ENCODE data around the gene THOC6.

THOC6 gene

GRCh38 chr16:3015865-3016521, 7.8 kb upstream of the THOC6 start:
- no peak for DNase-seq (ENCODE audit: low spot score)

GRCh38 chr16:3017344-3017743, 6.5 kb upstream of the THOC6 start:
- no peak for DNase-seq (ENCODE audit: low spot score)

- no peak for DNase-seq (ENCODE audit: low spot score)
Measured at GRCh38 chr16:3017794-3018506, 5.9 kb upstream of the THOC6 start, which contains the start of gene CLDN6. Gene CLDN6 (minus strand): TSS chr16:3018183. CDS start chr16:3016021, 2,162 bp downstream.

GRCh38 chr16:3019594-3020246, 4.1 kb upstream of the THOC6 start:
- DNase-seq (ENCODE audit: low spot score), result no peak

GRCh38 chr16:3020247-3020603, 3.6 kb upstream of the THOC6 start, which contains the start of gene TNFRSF12A:
Gene TNFRSF12A (plus strand): TSS chr16:3020368. CDS start chr16:3020398, 30 bp downstream.
- DNase-seq (ENCODE audit: low spot score), result peak; percentile 91

- peak; percentile 95 for DNase-seq (ENCODE audit: low spot score)
Measured at GRCh38 chr16:3020604-3021448, 3.0 kb upstream of the THOC6 start.

- peak; percentile 78 for DNase-seq (ENCODE audit: low spot score)
Measured at GRCh38 chr16:3021449-3022207, 2.2 kb upstream of the THOC6 start.

- peak; percentile 89 for DNase-seq (ENCODE audit: low spot score)
Measured at GRCh38 chr16:3022208-3022683, 1.6 kb upstream of the THOC6 start.

GRCh38 chr16:3022684-3023414, 986 bp upstream of the THOC6 start:
- peak; percentile 19 for DNase-seq (ENCODE audit: low spot score)

GRCh38 chr16:3023415-3023668, 493 bp upstream of the THOC6 start:
- peak; percentile 64 for DNase-seq (ENCODE audit: low spot score)

GRCh38 chr16:3025032-3026002, 1.5 kb downstream of the THOC6 start:
- no peak for DNase-seq (ENCODE audit: low spot score)

- DNase-seq (ENCODE audit: low spot score), result no peak
Measured at GRCh38 chr16:3026003-3026378, 2.2 kb downstream of the THOC6 start.

- DNase-seq (ENCODE audit: low spot score), result no peak
Measured at GRCh38 chr16:3026609-3027488, 3.0 kb downstream of the THOC6 start.

- DNase-seq (ENCODE audit: low spot score), result no peak
Measured at GRCh38 chr16:3027489-3027795, 3.6 kb downstream of the THOC6 start.

- peak; percentile 63 for DNase-seq (ENCODE audit: low spot score)
Measured at GRCh38 chr16:3027983-3028715, 4.3 kb downstream of the THOC6 start.

- DNase-seq (ENCODE audit: low spot score), result no peak
Measured at GRCh38 chr16:3028716-3029319, 5.0 kb downstream of the THOC6 start.

GRCh38 chr16:3029491-3030221, 5.8 kb downstream of the THOC6 start:
- DNase-seq (ENCODE audit: low spot score), result peak; percentile 53
